HG03280 (cell line): ENCODE measurements around the gene RNF128.

Experiments
- ATAC-seq: cut with Tn5 transposase; IDR thresholded peaks from one replicate; pipeline ENCODE4 v1.9.1; 2021; ENCODE audit warnings: mild to moderate bottlenecking, moderate library complexity; ENCODE audit not compliant: unreplicated experiment

Gene RNF128, protein sequence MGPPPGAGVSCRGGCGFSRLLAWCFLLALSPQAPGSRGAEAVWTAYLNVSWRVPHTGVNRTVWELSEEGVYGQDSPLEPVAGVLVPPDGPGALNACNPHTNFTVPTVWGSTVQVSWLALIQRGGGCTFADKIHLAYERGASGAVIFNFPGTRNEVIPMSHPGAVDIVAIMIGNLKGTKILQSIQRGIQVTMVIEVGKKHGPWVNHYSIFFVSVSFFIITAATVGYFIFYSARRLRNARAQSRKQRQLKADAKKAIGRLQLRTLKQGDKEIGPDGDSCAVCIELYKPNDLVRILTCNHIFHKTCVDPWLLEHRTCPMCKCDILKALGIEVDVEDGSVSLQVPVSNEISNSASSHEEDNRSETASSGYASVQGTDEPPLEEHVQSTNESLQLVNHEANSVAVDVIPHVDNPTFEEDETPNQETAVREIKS

DNA sequence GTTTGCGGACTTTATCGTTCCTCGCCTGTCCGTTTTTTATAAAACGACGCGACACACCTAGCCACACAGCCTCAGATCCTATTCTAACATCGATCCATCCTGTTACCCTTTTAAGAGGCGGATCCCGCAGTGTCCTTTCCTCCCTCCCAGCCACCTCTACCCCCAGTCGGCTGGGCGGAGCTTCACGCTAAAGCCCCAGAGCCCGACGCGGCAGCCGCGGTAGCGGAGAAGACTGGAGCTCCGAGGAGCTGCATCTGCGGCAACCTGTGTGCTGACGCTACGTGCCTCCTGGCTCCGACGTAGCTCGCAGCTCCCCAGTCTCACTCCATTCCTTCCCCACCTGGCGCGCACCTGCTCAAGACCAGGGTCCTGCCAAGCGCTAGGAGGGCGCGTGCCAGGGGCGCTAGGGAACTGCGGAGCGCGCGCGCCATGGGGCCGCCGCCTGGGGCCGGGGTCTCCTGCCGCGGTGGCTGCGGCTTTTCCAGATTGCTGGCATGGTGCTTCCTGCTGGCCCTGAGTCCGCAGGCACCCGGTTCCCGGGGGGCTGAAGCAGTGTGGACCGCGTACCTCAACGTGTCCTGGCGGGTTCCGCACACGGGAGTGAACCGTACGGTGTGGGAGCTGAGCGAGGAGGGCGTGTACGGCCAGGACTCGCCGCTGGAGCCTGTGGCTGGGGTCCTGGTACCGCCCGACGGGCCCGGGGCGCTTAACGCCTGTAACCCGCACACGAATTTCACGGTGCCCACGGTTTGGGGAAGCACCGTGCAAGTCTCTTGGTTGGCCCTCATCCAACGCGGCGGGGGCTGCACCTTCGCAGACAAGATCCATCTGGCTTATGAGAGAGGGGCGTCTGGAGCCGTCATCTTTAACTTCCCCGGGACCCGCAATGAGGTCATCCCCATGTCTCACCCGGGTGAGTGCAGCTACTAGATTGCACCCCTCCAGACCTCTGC is at the start of gene RNF128:
TSS of gene RNF128 (plus strand) at position 217 of the 953 bp plus-strand sequence. CDS start at position 430, 213 bp downstream.
- no peak for ATAC-seq

DNA sequence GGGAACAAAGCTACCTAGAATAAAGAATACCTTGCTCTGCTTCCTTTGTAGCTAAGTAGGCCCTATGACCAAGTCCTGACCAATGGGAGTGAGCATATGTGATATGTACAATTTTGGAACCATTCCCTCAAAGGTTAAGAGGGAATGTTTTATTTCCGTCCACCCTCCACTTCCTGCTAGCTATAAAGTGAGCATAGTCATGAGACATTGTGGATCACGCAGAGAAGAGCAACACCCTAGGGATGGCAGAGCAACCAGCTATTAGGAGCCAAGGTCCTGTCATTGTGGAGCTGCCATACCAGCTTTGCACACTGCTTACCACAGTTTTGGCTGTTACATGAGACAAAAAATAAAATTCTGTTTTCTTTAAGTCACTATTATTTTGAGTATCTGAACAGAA is 45.8 kb upstream of the RNF128 start:
- no peak for ATAC-seq

DNA sequence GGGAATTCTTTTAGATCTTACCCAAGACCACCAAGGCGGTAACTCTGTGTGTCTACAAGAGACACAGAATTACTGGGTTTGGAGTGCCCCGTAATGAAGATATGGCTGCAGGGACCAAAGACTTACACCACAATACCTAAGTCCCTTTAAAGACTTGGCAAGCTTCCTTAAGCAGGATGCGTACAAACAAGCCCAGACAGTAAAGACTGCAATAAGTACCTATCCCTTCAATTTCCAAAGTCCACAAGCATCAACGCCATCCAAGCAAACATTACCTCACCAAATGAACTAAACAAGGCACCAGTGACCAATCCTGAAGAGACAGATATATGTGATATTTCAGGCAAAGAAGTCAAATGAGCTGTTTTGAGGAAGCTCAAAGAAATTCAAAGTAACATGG is 42.3 kb upstream of the RNF128 start:
- ATAC-seq: no peak

DNA sequence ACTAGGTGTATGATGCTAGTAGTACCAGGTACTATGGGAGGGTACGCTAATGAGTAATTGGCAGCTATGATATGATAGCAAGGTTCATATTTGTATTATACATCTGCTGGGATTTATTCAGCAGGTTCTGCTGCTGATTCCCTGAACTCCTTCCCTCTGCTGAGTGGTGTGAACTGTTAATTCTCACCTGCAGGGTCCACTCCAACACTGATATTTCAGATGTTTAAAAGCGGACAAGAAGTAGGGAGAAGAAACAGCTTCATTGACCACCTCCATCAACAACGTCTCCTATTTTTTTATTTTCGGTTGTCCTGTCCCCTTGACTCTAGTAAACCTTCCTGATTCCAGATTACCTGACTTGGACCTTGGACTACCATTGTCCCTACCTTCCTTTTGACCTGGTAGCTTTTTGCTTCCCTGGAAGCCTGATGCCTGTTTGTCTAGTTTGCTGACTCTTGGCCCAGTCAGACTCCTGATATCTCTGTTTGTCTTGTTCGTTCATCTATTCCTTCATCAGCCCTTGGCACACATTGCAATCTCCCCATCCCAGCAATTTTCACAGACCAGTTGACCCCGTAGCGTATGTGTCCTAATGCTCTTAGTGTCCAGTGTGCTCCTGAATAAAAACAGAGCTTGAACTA is 34.0 kb upstream of the RNF128 start:
- no peak for ATAC-seq

DNA sequence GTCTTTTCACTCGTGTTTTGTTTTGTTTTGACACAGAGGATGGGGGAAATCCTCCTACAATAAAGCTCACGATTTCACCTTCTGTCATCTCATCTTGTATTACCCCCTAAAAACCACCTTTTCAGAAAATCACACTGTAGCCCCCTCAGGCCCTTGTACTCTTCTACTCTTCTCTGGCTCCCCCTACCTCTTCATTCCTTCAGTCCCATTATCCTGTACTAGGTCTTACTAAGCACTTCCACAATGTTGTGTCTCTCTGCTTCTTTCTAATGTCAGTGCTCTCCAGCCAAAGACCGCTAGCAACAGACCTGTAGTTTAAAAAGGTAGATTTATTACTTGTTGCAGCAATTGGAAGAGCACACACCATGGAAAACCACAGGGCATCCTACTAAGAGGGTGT is 30.0 kb upstream of the RNF128 start:
- ATAC-seq: no peak

DNA sequence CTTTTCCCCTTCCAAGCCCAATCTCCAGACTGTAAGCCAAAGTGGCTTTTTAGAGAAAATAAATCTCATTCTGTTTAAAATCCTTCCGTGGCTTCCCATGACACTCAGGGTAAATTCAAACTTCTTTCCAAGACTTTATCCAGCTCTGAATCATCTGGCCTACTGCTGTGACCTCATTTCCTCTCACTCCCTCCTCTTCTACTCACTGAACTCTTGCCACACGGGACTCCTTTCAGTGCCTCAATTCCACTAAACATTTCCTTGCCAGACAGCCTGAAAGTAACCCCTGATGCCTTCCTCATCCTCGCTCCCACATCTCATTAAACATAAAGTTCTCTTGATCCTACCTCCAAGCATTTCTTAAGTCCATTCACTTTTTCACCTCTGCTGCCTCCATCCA is 27.8 kb upstream of the RNF128 start:
- no peak for ATAC-seq

DNA sequence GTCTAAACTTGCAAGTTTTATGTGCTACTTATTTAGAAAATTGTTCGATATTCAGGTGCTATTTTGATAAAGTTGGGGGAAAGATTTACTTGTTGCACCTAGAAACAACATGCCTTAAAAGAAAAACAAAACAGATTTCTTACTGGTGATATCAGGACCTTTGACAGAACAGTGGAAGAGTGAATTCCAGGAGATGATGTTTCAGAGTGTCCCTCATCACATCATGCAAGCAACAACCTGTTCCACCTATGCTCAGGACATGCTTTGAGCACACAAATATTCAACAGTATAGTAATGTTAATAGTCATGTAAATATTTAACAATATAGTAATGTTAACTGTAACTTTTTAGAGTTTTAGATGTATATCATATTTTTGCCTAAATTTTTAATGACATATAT is 23.9 kb upstream of the RNF128 start:
- ATAC-seq: no peak

DNA sequence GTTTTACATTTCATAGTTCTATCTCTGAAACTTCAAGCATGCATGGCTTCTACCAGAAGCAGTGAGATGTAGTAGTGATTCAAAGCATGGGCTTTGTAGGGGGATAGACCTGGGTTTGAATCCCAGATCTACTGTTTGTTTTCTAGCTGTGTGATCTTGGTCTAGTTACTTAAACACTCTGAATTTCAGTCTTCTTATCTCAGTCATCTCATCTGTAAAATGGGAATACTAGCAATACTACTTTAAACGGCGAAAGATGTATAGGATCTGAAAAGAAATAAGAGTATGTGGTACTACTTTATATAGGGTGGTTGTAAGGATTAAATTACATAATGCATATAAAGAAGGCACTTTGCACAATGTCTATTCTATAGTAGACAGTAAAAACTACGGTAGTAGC is 20.0 kb upstream of the RNF128 start:
- no peak for ATAC-seq

DNA sequence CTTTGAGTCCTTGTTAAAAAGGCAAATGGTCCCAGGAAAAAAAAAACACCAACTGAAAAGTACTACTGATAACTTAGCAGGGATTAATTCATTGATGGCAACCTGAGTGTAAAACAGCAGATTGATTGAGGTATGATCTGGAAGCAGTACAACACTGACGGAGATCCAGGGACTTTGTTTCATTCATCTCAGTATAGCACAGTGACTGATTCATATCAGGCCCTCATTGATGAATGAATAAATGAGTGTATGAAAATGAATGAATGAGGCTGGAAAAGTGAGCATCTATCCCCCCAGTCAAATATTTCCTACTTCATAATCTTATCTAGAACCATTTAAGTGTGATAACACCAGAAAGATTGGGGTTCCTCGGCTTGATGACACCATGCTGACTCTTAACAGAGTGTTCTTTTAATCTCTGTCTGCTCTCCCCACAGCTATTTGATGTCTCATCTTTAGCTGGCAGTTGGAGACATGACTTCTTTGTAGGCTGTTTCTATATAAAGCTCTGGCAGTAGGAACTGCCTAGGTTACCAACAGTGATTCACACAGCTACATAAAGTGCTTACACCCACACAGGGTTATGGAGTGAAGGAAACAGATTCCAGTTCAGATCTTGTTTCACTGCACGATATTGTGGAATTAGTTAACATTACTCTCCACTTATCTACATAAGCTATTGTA is 18.6 kb upstream of the RNF128 start:
- no peak for ATAC-seq

DNA sequence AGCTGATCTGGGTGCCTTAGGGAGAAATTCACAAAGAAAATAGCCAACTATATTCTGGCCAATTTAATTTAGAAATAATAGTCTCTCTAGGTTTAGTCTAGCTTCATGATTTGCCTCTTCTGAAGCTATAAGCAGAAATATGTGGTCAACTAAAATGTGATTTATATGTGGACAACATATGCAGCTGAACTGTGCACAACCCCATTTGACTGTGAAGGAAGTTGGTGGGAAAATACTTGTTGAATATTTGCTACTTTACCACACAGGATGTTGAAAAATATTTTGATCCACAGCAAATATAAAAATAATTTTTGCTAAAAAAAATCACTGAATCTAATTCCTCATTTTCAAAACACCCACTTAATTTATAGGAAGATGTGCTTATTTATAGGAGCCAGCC is 15.7 kb upstream of the RNF128 start:
- no peak for ATAC-seq

DNA sequence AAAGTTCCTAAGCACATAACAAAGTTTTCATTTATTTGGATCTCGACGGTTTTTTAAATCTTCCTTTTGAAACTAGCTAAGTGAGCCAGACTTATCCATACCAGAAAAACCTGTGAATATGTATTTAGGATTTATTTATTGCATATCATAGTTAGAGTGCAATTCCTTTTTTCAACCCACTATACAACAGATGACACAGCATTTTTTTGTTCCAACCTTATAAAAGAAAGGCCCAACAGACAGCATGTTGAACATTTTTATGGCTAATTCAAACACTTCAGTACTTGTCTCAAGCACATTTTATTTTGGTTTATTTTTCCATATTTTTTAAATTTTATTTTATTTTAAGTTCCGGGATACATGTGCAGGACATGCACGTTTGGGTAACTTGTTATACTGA is 15.1 kb upstream of the RNF128 start:
- ATAC-seq: no peak

DNA sequence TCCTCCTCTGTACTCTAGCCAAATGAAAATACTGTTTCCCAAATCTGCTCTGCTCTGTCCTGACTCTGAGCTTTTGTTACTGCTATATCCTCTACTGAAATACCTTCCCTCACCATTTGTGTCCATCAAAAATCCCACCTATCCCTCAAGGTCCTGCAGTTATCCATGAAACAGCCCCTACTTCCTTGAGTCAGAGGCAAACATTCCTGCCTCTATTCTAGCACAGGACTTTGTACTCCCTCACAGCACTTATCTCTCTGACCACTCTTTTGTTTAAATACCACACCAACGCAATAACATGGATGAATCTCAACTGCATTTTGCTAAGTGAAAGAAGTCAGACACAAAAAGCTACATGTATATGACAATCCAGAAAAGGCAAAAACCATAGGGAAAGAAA is 10.5 kb upstream of the RNF128 start:
- ATAC-seq: no peak

DNA sequence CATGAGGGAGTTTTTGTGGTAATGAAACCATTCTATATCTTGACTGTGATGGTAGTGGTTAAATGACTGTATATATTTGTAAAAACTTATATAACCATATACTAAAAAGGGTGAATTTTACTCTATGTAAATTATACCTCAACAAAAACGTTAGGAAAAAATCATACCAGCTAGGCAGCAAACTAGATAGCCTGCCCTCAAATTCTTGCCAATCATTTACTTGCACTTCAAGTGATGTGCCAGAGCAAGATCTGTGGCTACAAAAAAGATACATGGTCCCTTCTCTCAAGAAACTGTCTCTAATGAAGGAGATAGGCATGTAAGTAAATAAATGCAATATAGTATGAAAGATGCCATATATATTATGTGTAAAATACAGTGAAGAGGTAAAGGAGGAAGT is 10.0 kb upstream of the RNF128 start:
- ATAC-seq: no peak

DNA sequence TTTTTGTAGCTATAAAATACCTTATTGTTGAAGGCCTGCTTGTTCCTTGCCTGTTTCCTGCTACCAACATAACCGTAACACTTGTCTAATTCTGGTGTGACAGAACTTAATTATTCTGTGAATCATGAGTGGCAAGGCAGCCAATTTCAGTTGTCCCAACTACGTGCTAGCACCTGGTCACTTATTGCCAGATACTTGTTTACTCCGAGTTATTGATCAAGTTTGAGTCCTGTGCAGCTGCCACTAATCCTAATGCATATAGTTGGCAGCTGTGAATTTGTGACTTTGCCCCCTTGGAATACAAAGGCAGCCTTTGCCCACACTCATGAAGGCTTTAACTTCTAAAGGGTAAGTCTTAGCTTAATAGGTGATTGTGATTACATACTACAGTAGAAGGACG is 7.8 kb upstream of the RNF128 start:
- no peak for ATAC-seq

DNA sequence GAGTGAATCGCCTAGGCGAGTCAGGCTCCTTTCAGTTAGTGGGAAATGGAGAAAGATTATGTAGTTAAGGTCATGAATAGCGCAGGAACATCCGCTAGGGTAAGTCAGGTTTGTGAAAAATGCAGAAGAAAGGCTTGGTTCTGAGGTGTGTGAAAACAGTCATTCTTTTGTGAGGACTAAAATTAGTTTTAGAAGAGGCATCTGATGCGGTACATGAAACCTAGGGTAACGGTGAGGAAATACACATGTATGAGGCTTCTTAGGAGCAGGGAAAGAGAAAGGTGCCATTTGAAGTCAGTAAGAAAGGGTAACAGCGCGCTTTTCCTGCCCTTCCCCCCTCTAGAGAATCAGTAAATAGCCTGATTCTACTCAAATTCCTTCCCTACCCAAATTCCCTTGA is 570 bp upstream of the RNF128 start:
- ATAC-seq: no peak

DNA sequence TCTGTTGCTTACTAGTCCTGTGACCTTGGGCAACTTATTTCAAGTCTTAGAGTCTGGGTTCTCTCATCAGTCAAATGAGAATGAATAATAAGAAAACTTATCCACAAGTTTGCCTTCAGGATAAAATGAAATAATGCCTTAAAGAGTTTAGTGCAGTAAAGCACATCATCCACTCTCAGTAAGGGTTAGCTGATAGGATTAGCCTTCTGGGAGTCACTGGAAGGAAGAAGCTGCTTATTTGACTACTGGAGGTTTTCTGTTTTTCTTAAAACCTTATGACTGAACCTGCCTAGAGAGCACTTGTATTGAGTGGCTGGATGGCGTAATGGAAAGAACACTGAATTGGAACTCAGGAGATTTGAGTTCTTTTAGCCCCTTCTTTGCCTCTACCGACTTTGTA is 1.8 kb downstream of the RNF128 start:
- no peak for ATAC-seq

DNA sequence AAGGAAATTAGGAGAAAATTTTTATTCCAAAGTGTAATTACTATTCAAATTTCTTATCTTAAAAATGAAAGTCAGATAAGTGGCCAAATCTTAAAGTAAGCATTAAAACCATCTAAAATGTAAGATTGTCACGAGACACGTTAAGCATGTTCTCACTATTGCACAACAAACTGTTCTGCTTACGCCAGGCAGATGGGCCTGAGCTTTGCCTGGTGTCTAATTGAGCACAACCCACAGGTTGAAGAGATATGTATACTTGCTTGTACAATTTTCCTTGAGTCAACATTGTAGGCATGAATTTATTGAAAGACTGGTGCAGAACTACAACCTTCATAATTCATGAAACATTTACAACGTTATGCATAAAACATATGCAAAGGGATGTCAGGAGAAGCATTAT is 3.9 kb downstream of the RNF128 start:
- ATAC-seq: no peak

DNA sequence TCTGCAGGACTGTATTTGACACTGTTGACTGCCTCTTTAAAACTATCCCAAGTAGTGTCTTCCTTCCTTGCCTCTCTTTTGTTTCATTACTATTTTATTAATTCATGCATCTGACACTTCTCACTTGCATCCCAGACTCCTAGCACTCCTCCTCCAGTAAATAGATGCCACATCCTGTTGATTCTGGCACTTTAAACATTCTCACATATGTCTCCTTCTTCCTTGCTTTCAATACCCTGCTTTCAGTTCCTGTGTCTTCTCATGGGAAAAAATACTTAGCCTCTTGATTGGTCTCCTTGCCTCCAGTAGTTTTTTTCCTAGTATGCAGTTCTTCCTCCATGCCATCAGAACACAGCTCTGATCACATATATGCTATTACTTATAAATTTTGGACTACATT is 5.1 kb downstream of the RNF128 start:
- ATAC-seq: no peak

DNA sequence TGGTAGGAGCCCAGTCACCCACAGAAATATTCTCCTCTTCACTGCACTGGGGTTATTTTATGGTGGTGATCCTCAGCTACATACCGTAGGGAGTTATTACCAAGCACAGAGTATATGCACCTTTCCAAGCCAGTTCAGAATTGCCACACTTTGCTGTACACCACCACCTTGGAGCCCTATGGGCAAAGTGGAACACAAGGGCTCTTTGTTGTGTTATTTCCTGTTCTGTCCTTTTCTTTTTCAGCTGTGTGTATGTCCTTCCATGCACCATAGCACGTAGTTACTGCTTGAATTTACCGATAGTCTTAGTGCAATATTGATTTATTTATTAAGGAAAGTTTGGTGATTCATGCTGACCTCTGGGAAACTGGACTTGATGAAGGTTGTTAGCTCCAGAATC is 8.3 kb downstream of the RNF128 start:
- no peak for ATAC-seq

DNA sequence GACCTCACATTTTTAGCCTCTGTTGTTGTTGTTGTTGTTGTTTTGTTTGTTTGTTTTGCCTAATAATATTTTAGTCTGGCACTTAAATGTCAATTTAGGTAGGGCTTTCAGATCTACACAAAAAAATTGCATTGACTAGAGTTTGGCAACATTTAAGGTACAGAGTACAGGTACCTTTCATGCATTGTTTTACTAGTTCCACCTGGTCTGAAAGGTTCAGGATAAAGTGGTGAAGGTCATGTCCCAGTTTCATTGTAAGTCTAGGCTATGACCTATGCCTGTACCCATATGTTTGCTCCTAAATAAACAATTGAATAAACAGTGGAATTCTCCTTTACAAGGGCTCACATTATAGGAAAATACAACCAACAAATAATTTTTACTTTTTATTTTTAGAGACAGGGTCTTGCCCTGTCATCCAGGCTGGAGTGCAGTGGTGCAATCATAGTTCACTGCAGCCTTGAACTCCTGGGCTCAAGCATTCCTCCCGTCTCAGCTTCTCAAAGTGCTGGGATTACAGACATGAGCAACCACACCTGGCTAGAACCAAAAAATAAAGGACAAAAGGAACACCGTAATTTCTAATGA is 13.8 kb downstream of the RNF128 start:
- no peak for ATAC-seq

DNA sequence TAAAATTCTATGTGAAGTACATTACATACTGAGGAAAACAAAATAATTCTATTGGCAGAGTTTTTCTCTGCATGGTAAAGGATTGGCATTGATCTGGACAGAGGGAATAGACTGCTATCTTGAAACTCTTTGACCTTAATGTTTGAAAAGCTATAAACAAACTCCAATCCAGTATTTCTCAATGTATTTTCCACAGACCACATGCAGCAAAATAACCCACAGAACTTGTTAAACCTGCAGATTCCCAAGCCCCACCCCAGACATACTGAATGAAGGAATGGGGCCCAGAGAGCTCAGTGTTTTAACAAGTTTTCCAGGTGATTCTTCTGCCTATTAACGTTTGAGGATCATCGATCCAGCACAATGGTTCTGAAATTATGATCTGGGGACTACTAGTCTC is 15.7 kb downstream of the RNF128 start:
- no peak for ATAC-seq
